ENCODE data around the gene PRKCE. TPM values are rescaled to one million over a fixed set of nuclear protein-coding genes. Genes with fewer than 3 reads are reported as not detected.

PRKCE gene
- total RNA-seq, 4 donors from 2014 or later: 10.9 to 19.6 (median 14.9) TPM

DNA sequence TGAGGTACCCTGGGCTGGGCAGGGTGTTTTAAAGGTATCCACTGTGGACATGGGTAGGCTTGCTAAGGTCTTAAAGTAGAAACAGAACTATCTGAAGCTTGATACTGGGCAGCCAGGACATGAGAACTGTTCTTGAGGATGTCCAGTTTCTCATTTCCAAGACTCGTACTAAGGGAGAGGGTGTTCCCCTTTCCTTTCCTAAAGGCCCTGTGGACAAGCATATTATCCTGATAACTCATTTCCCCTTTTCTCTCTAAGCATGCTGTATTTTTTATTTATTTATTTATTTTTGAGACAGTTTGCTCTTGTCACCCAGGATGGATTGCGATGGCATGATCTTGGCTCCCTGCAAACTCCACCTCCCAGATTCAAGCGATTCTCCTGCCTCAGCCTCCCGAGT lies 273.6 kb downstream of the PRKCE start:
- no peak for TF ChIP-seq CTCF (IDR thresholded peaks at IDR 0.05; ENCODE audit: low read depth)

- no peak for TF ChIP-seq CTCF (IDR thresholded peaks at IDR 0.05; ENCODE audit: low read depth)
Observed at GRCh38 chr2:45925636-45926366, 274.3 kb downstream of the PRKCE start.

DNA sequence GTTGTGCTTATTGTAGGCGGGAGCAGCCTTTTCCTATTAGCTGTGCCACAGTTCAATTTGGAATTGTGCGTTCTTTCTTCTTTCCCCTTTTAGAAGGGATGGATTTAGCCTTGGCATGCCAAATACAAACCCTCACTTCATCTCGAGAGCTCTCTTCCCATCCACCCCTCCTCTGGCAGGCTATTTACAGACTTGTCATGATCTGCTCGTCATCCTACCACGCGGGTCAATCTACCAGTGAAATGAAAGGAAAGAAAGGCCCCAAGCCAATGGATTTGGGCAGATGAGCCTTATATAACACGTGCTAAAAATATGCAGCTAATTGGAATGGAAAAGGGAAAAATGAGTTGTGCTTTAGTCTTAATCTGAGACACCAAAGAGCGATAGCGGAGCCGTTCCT lies 277.5 kb downstream of the PRKCE start:
- TF ChIP-seq CTCF (IDR thresholded peaks at IDR 0.05; ENCODE audit: low read depth): no peak

- no peak for TF ChIP-seq CTCF (IDR thresholded peaks at IDR 0.05; ENCODE audit: low read depth)
Observed at GRCh38 chr2:45929674-45930395, 278.4 kb downstream of the PRKCE start.

DNA sequence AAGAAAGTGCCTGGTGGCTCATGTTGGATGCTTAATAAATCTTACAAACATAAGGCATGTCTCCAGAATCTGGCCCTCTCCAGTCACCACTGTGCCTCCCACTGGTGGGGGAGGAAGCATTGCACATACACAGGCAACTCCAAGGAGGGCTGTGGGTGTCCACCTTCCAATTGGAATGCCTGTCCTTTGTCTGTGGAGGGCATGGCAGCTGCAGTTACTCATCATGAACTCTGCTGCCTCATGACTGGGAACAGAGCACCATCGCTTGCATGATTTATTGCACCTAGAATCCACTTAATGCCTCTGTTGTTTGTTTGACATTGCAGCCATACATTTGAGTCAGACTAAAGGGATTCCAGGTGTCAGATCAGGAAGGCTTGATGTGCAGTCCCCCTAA lies 278.9 kb downstream of the PRKCE start:
- no peak for TF ChIP-seq CTCF (IDR thresholded peaks at IDR 0.05; ENCODE audit: low read depth)

DNA sequence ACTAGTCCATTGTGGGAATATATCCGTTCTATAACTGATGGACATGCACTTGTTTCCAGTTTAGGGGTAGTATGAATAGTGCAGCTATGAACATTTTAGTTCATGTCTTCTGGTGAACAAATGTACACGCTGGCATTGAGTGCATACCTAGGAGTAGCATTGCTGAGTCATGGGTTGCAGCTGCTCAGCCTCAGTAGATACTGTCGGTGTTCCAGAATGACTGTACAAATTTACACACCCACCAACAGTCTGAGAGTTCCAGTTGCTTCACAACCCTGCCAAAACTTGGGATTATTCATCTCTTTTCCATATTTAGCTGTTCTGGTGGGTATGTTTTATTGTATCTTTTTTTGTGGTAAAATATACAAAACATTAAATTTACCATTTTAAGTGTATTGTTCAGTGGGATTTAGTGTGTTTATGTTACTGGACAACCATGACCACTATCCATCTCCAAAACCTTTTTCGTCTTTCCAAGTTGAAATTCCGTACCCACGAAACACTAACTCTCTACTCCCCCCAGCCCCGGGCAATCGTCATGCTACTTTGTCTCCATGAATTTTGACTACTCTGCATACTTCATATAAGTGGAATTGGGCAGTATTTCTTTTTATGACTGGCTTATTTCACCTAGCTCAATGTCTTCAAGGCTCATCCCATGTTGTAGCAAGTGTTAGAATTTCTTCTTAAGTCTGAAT lies 281.0 kb downstream of the PRKCE start:
- TF ChIP-seq CTCF (IDR thresholded peaks at IDR 0.05; ENCODE audit: low read depth): no peak
